Astrocyte (in vitro differentiated cells and primary cell): Measurements from ENCODE around the gene GNG2. TPM values are rescaled to one million over a fixed set of nuclear protein-coding genes. Genes with fewer than 3 reads are reported as not detected.

ENCODE experiments used
- DNase-seq: peaks from one replicate; pipeline ENCODE4 v3.0.0-alpha.2; 2010; ENCODE audit warnings: low read depth
- FAIRE-seq: peaks from 2 replicates; lab custom pipeline; 2011; peaks lifted over from hg19 to GRCh38; lab: Jason Lieb, UNC
- H2AFZ ChIP-seq: 2 replicates; pipeline ENCODE4 v1.6.0; 2012; ENCODE audit warnings: low read depth, low read length, inconsistent platforms
- H3K27ac ChIP-seq: 2 replicates; pipeline ENCODE4 v1.5.1; 2011; ENCODE audit warnings: low read depth, low read length, inconsistent platforms
- H3K27me3 ChIP-seq: 2 replicates; pipeline ENCODE4 v1.6.0; 2011; ENCODE audit warnings: low read length, inconsistent platforms; ENCODE audit not compliant: insufficient read depth
- H3K36me3 ChIP-seq: 2 replicates; pipeline ENCODE4 v1.5.1; 2011; ENCODE audit warnings: low read length, inconsistent platforms; ENCODE audit not compliant: insufficient read depth
- H3K4me1 ChIP-seq: 2 replicates; pipeline ENCODE4 v1.5.1; 2011; ENCODE audit warnings: low read length, inconsistent platforms; ENCODE audit not compliant: insufficient read depth
- H3K4me2 ChIP-seq: 2 replicates; pipeline ENCODE4 v1.6.0; 2012; ENCODE audit warnings: low read length, inconsistent platforms
- H3K4me3 ChIP-seq: 2 replicates; pipeline ENCODE4 v1.5.1; 2011; ENCODE audit warnings: low read depth, mild to moderate bottlenecking, low read length, inconsistent platforms; ENCODE audit not compliant: insufficient read depth
- H3K79me2 ChIP-seq: 2 replicates; pipeline ENCODE4 v1.6.0; 2012; ENCODE audit warnings: mild to moderate bottlenecking, low read length, inconsistent platforms; ENCODE audit not compliant: insufficient read depth
- H3K9ac ChIP-seq: 2 replicates; pipeline ENCODE4 v1.6.0; 2012; ENCODE audit warnings: mild to moderate bottlenecking, low read length, inconsistent platforms
- H3K9me3 ChIP-seq: 2 replicates; pipeline ENCODE4 v1.5.1; 2012; ENCODE audit warnings: low read depth, mild to moderate bottlenecking, low read length, inconsistent platforms; ENCODE audit not compliant: insufficient read depth
- H4K20me1 ChIP-seq: 2 replicates; pipeline ENCODE4 v1.6.0; 2012; ENCODE audit warnings: low read length, inconsistent platforms; ENCODE audit not compliant: insufficient read depth
- H3K27ac Mint-ChIP-seq: one replicate; pipeline ENCODE4 v1.8.0; 2021; ENCODE audit warnings: mild to moderate bottlenecking, mixed read lengths; ENCODE audit not compliant: unreplicated experiment
- H3K27me3 Mint-ChIP-seq: one replicate; pipeline ENCODE4 v1.8.0; 2021; ENCODE audit warnings: low read depth, mixed read lengths; ENCODE audit not compliant: unreplicated experiment
- H3K36me3 Mint-ChIP-seq: one replicate; pipeline ENCODE4 v1.8.0; 2021; ENCODE audit warnings: low read depth, mixed read lengths; ENCODE audit not compliant: unreplicated experiment
- H3K4me1 Mint-ChIP-seq: one replicate; pipeline ENCODE4 v1.8.0; 2021; ENCODE audit warnings: low read depth, mixed read lengths; ENCODE audit not compliant: unreplicated experiment
- H3K4me3 Mint-ChIP-seq: one replicate; pipeline ENCODE4 v1.8.0; 2021; ENCODE audit warnings: mild to moderate bottlenecking, moderate library complexity, mixed read lengths; ENCODE audit not compliant: unreplicated experiment
- H3K9me3 Mint-ChIP-seq: one replicate; pipeline ENCODE4 v1.8.0; 2021; ENCODE audit warnings: mild to moderate bottlenecking, mixed read lengths; ENCODE audit not compliant: unreplicated experiment
- EZH2 ChIP-seq: IDR thresholded peaks from 2 replicates; pipeline ENCODE4 v1.6.1; 2012; ENCODE audit warnings: mild to moderate bottlenecking, low read length, inconsistent platforms; ENCODE audit not compliant: insufficient read depth
- total RNA-seq: library from RNA; stranded (reverse); gene quantifications from 2 replicates; pipeline ENCODE4 v1.2.1, GENCODE V29; 2021
- TF ChIP-seq, protein P1 (sequence below): IDR thresholded peaks from 2 replicates; pipeline ENCODE4 v1.5.1; 2011; ENCODE audit warnings: low read depth, mild to moderate bottlenecking, inconsistent platforms, low read length, moderate library complexity; ENCODE audit not compliant: insufficient read depth

The GNG2 gene
- total RNA-seq, 1 donor from 2014 or later = 7.3 TPM

DNA sequence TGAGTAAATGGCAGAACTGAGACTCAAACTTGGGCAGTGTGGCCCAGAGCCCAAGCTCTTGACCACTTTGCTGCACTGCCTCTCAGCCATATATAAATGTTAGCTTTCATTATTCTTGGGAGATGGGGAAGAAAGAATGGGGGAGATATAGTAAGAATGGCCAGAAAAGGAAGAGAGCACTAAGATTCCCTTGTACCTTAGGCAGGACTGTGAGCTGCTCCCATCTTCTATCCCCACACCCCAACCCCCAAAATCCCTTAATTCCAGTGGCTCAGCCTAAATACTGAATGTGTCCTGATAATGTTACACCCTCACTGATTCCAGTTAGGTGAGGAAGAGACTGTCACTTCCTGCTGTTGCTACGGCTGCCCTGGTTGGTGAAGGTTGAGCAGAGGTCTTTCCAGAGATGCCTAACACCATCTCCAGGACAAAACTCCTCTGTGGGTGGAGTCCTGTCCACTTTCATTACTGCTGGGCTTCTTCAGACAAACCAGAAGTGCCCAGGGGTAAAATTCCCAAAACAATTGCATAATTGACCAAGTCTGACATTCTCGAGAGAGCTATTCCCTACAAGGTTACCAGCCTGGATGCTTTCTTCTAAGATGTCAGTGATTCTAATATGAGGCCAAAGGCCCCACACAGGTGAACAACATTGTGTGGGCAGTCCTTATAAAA, 51.8 kb downstream of the GNG2 start:
- peaks cover 8% of the 10 kb centered on the region for H3K4me1 Mint-ChIP-seq
- Histone ChIP-seq H3K4me2 (no peak overlapping the region), H3K36me3 (no peaks in the 10 kb centered on the region), H3K4me1 (no peaks in the 10 kb centered on the region), H3K27ac (no peak overlapping the region), H3K9ac (no peak overlapping the region), H3K27me3 (no peaks in the 10 kb centered on the region), H3K4me3 (no peak overlapping the region), H4K20me1 (no peaks in the 10 kb centered on the region), H3K9me3 (no peaks in the 10 kb centered on the region), H2AFZ (no peak overlapping the region), H3K79me2 (no peaks in the 10 kb centered on the region)
- no peaks in the 10 kb centered on the region for H3K9me3 Mint-ChIP-seq
- no peaks in the 10 kb centered on the region for H3K36me3 Mint-ChIP-seq
- H3K27me3 Mint-ChIP-seq = peaks cover 2% of the 10 kb centered on the region
- no peak for DNase-seq
- H3K27ac Mint-ChIP-seq = no peak overlapping the region
- no peak for TF ChIP-seq EZH2
- TF ChIP-seq, protein P1, sequence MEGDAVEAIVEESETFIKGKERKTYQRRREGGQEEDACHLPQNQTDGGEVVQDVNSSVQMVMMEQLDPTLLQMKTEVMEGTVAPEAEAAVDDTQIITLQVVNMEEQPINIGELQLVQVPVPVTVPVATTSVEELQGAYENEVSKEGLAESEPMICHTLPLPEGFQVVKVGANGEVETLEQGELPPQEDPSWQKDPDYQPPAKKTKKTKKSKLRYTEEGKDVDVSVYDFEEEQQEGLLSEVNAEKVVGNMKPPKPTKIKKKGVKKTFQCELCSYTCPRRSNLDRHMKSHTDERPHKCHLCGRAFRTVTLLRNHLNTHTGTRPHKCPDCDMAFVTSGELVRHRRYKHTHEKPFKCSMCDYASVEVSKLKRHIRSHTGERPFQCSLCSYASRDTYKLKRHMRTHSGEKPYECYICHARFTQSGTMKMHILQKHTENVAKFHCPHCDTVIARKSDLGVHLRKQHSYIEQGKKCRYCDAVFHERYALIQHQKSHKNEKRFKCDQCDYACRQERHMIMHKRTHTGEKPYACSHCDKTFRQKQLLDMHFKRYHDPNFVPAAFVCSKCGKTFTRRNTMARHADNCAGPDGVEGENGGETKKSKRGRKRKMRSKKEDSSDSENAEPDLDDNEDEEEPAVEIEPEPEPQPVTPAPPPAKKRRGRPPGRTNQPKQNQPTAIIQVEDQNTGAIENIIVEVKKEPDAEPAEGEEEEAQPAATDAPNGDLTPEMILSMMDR = no peak
- H3K4me3 Mint-ChIP-seq = no peak overlapping the region
- no peak for FAIRE-seq

DNA sequence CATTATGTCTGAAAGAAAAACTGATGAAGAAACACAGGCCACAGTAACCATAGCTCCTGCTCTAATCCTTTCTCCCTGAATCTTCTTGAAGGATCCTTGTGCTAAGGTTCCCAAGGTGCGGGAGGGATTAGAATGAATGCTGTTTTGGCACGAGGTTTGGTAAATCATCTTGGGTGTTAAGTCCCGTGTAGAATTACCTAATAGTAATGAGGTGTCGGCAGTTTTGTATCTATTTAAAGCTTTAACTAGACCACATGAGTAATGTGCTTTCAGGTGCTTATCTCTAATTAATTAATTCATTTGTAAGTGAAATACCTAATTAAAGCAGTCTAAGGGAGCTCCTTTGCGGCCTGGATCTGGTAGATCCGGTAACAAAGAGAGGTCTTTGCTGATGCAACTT, 53.9 kb downstream of the GNG2 start:
- H3K27ac ChIP-seq = no peak overlapping the region
- no peaks in the 10 kb centered on the region for H3K9me3 ChIP-seq
- H3K36me3 ChIP-seq = no peaks in the 10 kb centered on the region
- DNase-seq = no peak
- Mint-ChIP-seq H3K27me3 (peaks cover 2% of the 10 kb centered on the region), H3K9me3 (no peaks in the 10 kb centered on the region), H3K27ac (no peak overlapping the region), H3K4me1 (peaks cover 3% of the 10 kb centered on the region), H3K36me3 (no peaks in the 10 kb centered on the region), H3K4me3 (no peak overlapping the region)
- H3K4me3 ChIP-seq = no peak overlapping the region
- no peak overlapping the region for H3K9ac ChIP-seq
- H3K4me2 ChIP-seq = no peak overlapping the region
- H3K79me2 ChIP-seq = no peaks in the 10 kb centered on the region
- H4K20me1 ChIP-seq = no peaks in the 10 kb centered on the region
- H3K4me1 ChIP-seq = no peaks in the 10 kb centered on the region
- TF ChIP-seq, protein P1 = no peak
- TF ChIP-seq EZH2 = no peak
- no peak for FAIRE-seq
- H2AFZ ChIP-seq = no peak overlapping the region
- H3K27me3 ChIP-seq = no peaks in the 10 kb centered on the region

DNA sequence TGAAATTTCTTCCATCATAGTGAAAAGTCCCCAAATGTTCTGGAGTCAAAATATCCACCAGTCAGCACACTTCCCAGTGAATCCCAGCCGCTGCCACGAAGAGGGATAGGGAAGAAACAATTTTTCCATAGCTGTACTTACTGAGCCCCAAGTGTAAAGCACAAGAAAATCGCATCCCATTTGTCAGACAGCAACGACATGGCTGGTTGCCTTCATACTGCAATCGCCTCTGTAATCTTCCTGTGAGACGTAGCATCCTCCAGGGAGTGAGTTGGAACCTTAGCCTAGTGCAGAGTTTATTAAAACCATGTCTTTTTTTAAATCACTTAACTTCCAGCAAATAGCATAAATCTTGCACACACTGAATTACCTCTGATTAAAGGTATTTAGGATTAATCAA, 56.8 kb downstream of the GNG2 start:
- H3K27ac Mint-ChIP-seq = no peak overlapping the region

More for the DNA sequence above, 56.8 kb downstream of the GNG2 start:
- no peaks in the 10 kb centered on the region for H3K4me1 ChIP-seq
- no peak for TF ChIP-seq EZH2
- TF ChIP-seq, protein P1 = no peak
- H3K79me2 ChIP-seq = no peaks in the 10 kb centered on the region
- Mint-ChIP-seq H3K4me1 (peaks cover 4% of the 10 kb centered on the region), H3K27me3 (no peaks in the 10 kb centered on the region), H3K36me3 (no peaks in the 10 kb centered on the region), H3K9me3 (no peaks in the 10 kb centered on the region), H3K4me3 (no peak overlapping the region)
- no peaks in the 10 kb centered on the region for H4K20me1 ChIP-seq
- no peak for FAIRE-seq
- no peak overlapping the region for H3K4me3 ChIP-seq
- no peaks in the 10 kb centered on the region for H3K9me3 ChIP-seq
- H2AFZ ChIP-seq = no peak overlapping the region
- no peak overlapping the region for H3K4me2 ChIP-seq
- no peak overlapping the region for H3K27ac ChIP-seq
- no peaks in the 10 kb centered on the region for H3K36me3 ChIP-seq
- no peak overlapping the region for H3K9ac ChIP-seq
- DNase-seq = no peak
- no peaks in the 10 kb centered on the region for H3K27me3 ChIP-seq
